ENCODE measurements around the gene KCNMA1.

The KCNMA1 gene

DNA sequence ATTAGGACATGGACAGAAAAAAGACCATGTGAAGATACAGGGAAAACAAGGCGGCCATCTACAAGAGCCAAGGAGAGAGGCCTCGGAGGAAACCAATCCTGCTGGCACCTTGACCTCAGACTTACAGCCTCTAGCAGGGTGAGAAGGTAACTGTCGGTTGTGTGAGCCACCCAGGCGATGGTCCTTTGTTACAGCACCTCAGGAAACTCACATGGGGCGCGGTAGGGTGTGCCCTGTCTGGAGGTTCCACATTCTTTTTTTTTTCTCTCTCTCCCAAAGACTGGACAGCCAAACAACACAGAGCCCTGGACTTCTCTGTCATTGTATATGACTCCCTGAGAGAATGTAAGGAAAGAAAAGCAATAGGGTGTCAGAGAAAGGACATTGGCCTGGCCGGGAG is 163.2 kb downstream of the KCNMA1 start:
- DNase-seq = no peak

DNA sequence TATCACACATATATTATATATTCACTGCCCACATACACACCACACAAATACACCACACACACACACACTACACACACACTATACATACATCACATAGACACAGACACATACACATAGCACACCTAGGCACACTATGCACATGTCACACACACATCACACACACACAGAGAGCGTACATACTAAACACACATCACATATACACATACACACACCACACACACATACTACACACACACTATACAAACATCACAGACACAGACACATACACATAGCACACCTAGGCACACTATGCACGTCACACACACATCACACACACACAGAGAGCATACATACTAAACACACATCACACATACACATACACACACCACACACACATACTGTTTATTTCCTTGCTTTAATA is 165.5 kb downstream of the KCNMA1 start:
- no peak for DNase-seq

- DNase-seq = no peak
Measured at GRCh38 chr10:77471069-77471536, 166.5 kb downstream of the KCNMA1 start.

GRCh38 chr10:77467422-77467963 is 170.1 kb downstream of the KCNMA1 start:
- DNase-seq = no peak

DNA sequence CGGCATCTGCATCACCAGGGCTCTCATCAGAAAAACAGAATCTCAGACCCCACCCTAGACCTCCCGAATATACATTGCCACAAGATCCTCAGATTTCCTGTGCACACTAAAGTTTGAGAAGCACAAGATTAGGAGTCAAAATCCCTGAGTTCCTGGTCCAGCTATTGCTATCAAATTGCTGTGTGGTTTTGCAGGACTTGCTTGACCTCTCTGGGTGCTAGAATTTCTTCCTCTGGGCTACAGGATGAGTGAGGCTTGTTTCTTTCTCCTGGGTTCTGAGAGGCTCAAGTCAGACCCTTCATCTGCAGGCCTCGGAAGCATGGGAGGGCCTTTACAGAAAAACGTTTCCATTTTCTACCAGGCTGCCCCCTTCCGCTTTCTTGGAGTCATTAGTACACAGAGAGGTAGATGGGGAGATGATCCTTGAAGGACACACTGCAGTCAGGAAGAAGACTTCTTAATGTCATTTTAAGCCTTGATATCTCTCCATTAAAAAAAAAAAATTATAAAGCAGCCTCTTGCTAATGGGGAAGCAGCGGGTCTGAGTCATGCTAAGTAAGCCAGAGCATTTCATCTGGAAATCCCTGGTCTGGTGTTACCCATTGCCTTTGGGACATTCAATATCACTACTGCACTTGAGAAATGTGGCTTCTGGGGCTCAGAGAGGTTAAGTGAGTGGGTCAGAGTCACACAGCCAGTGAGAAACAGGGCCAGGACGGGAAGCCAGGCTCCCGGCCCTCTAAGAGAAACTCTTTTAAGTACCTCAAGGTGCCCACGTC is 173.5 kb downstream of the KCNMA1 start:
- DNase-seq = no peak

GRCh38 chr10:77463499-77463898 is 174.1 kb downstream of the KCNMA1 start:
- DNase-seq = no peak

DNA sequence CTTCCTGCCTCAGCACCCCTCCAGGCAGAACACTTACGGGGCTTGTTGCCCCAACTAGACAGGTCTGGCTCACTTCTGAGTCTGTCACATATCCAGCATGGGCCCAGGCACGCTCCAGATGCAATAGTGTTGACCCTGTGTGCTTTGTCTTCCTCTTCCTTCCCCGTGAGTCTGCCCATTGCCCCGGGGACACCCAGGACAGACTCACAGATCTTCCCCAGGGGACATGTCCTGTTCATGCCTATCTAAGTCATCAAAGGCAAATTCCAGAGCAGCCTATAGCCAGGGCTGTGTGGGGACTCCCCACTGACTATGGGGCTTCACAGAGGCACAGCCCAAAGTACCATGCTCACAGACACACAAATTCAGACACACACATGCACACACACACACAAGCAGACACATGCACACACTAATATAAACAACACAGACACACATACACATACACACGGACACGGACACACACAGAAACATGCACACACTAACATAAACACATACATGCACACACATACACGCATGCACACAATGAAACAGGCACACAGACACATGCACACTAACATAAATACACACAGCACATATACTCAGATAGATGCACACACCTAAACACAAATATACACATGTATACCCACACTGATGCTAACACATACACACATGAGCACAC is 175.8 kb downstream of the KCNMA1 start:
- DNase-seq = no peak

DNA sequence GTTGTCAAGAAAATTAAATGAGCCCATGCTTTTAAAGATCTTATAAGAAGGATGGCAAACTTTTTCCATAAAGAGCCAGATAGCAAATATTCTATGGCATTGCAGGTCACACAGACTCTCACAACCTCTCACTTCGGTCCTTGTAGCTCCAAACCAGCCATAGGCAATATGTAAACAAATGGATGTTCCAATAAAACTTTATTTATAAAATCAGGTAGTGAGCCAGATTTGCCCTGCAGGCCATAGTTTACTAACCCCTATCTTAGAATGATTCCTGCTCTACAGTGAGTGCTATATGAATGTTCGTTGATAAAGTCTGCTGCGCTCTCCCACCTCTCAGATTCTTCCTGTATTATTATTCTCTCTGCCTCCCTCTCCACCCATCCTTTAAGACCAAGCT is 177.7 kb downstream of the KCNMA1 start:
- no peak for DNase-seq

- DNase-seq = no peak
Measured at GRCh38 chr10:77458986-77459590, 178.5 kb downstream of the KCNMA1 start.

- no peak for DNase-seq
Measured at GRCh38 chr10:77457721-77458120, 179.9 kb downstream of the KCNMA1 start.

GRCh38 chr10:77457266-77457665 is 180.3 kb downstream of the KCNMA1 start:
- no peak for DNase-seq

DNA sequence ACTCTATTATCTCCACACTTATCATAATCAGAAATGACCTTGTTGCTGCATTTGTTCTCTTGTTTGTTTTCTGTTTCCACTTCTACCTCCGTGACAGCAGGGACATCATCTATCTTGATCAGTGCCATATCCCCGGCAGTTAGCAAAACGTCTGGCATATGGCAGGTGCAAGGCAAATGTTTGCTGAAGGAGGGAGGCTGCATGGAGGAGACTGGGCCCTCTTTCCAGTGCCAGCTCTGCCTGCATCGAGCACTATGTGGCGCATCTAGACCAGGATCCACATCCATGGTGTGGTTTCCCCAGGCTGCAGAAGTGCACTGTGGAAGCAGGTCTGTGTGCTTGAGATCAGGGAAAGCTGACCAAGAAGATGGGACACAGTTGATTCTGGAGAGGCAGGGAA is 181.2 kb downstream of the KCNMA1 start:
- no peak for DNase-seq

- no peak for DNase-seq
Measured at GRCh38 chr10:77455561-77455960, 182.0 kb downstream of the KCNMA1 start.

DNA sequence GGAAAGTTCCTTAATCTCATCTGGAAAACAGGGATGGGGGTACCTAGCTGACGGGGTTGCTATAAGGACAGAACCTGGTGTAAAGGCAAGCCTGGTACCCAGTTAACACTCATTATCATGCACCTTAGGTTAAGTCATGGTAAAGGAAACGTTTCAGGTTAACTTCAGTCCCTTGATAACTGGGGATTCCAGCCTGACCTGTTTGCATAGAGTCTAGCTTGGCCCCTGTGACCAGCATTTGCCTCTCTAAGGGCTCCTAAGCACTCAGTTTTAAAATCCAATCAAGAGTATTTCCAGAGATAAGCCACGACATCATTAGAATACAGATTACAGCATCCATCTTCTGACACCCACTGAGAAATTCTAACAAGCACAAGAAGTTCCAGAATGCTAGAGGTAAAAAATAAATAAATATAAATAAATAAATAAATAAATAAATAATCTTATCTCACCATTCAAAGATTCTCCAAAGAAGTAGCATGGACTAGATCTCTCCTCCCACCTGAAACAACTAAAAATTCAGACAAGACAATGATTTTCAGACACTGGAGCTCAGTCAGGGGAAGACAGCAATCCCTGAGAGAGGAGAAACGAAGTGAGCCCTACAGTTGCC is 184.6 kb downstream of the KCNMA1 start:
- DNase-seq = no peak

DNA sequence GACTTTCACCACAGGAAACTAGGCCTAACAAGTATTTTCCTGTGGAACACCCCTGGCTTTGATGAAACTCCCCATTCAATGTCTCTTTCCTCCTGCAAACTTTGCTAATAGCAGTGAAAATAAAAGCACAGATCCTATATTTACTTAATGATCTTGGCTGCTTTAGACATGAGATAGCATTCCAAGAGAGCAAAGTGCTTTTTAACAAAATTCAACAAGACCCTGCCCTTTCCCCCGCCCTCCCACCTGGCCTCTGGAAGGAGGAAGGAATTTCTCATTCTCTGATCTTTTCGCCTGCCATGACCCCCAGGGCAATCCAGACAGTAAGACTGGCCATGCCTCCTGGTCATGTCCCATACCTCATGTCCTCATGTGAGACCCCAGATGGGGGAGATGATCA is 185.7 kb downstream of the KCNMA1 start:
- no peak for DNase-seq

DNA sequence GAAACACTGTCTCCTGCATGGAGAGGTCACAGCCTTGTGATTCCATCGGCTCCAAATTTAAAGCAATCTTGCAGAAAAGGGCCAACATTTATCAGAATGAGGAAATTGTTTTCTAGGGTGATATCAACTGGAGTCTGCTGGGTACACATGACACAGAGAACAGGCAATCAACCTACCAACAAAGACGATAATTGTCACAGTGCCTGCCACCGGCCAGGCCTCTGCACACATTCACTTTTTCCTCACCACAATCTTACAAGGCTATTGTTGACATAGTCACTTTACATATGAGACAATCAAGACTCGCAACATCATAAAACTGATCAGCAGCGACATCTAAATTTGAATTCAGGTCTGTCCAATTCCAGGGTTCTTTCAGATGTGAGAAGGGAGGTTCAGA is 189.4 kb downstream of the KCNMA1 start:
- DNase-seq = no peak

GRCh38 chr10:77446700-77447099 is 190.9 kb downstream of the KCNMA1 start:
- no peak for DNase-seq

- no peak for DNase-seq
Measured at GRCh38 chr10:77445547-77445946, 192.1 kb downstream of the KCNMA1 start.

DNA sequence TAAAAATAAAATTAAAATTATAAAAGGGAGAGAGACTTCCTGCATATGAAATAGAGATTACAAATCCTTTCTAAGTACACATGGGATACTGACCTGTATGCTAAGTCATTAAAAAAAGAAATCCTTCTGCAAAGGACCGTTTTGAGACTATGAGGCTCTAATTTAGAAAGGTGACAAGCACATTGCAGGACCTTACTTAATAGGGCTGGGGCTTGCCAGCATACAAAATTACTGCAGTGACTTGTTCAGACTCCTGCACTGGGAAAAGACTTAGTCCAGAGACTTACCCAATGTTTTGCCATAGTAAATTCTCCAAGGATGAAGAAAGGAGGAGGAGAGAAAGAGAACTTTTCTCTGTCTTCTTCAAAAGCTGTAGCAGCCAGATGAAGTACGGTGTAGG is 193.6 kb downstream of the KCNMA1 start:
- no peak for DNase-seq

DNA sequence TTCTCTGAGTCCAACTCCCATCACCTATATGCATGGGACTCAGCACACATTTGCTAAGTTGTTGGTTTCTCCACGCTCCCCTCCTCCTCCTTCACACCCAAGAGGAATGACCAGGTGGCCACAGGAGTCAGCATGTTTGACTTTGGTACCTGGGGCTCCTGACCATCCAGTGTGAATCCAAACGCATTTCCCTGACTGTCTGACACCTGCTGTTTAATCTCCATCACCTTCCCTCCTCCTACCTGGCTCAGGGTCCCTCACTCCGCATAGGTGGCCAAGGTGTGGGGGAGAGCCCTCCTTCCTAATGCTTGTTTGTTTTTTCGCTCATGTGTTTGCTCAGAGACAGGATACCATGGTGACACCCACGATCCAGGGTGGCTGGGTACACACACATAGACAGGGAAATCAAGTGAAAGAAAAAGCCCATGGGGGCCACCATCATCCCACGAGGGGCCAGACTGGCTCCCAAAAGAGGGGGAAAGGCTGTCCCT is 194.9 kb downstream of the KCNMA1 start:
- DNase-seq = no peak

DNA sequence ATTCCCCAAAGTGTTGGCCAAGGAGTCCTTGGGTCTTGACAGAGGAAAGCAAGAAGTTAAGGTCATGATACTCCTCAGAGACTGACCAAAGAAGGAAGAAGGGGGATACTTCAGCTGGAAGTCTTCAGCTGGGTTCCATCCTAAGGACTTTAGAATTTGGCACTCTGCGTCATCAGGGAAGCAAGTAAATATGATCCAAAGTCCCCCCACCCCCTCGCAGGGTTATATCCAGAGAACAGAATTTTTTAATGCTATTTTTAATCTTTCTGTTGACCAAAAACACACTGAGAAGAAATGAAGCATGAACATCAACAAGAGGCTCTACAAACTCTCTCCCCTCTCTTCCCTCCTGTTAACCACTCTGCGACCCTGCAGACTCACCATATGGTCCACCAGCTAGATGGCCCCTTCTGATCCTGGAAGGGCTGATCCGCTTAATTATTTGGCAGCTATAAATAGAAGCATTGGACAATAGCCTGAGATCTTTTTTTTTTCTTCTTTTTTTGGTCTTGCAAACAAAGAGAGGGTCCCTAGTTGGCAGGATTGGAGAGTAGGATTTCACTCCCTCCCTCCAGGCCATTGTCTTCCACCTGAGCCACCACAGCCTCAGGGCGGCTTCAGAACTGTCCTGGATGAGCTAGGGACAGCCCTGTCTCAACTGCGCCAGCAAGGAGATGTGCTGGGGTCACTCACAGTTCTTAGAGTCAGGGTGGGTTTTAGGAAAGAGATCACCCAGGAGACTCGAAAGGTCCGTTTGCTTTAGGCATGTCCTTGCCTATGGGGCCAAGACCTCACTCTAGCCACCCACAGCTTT is 196.0 kb downstream of the KCNMA1 start:
- no peak for DNase-seq

- DNase-seq = no peak
Measured at GRCh38 chr10:77436257-77436975, 201.2 kb downstream of the KCNMA1 start.

Measured in CD4-positive, alpha-beta T cell treated with Interleukin-4 for 4 hours (primary cell).